Measurements from ENCODE around the gene LRIT2.
A peak's percentile ranks its signal among the peaks of the same experiment; 100 is the strongest.
"Not testable (repeated sequence)": the region's sequence is repeated elsewhere in the genome, so short reads cannot be mapped to it uniquely, and the experiment has no call there.

LRIT2 gene

GRCh38 chr10:84177541-84178141, 47.7 kb downstream of the LRIT2 start:
- peak; percentile 61 for DNase-seq (ENCODE audit: low spot score)
- Histone ChIP-seq H3K4me3 (no peak overlapping the region), H3K27ac (no peak overlapping the region)
- no peak for TF ChIP-seq CTCF (IDR thresholded peaks at IDR 0.05)

GRCh38 chr10:84176836-84177474, 48.4 kb downstream of the LRIT2 start:
- no peak for TF ChIP-seq CTCF (IDR thresholded peaks at IDR 0.05)
- no peak overlapping the region for H3K4me3 ChIP-seq
- no peak overlapping the region for H3K27ac ChIP-seq
- DNase-seq (ENCODE audit: low spot score), result peak; percentile 31

GRCh38 chr10:84176351-84176750, 49.0 kb downstream of the LRIT2 start:
- no peak for TF ChIP-seq CTCF (IDR thresholded peaks at IDR 0.05)
- DNase-seq (ENCODE audit: low spot score), result peak; percentile 58
- Histone ChIP-seq H3K27ac (no peak overlapping the region), H3K4me3 (no peak overlapping the region)

- peak; percentile 49 for DNase-seq (ENCODE audit: low spot score)
- Histone ChIP-seq H3K27ac (no peak overlapping the region), H3K4me3 (no peak overlapping the region)
- no peak for TF ChIP-seq CTCF (IDR thresholded peaks at IDR 0.05)
Observed at GRCh38 chr10:84175436-84175835, 49.9 kb downstream of the LRIT2 start.

- no peak for TF ChIP-seq CTCF (IDR thresholded peaks at IDR 0.05)
- DNase-seq (ENCODE audit: low spot score), result no peak
- Histone ChIP-seq H3K4me3 (no peak within 1 kb of the TSS), H3K27ac (no peak within 1 kb of the TSS)
Observed at GRCh38 chr10:84173501-84173929, 51.8 kb downstream of the LRIT2 start, which contains the start of gene GPR15LG. GPR15LG (plus strand) TSS chr10:84173801; CDS start chr10:84173852, 51 bp downstream.

- Histone ChIP-seq H3K4me3 (no peak overlapping the region), H3K27ac (no peak overlapping the region)
- TF ChIP-seq CTCF (IDR thresholded peaks at IDR 0.05), result no peak
- DNase-seq (ENCODE audit: low spot score), result no peak
Observed at GRCh38 chr10:84172467-84173356, 52.6 kb downstream of the LRIT2 start.

- not testable (repeated sequence) for H3K4me3 ChIP-seq; H3K27ac ChIP-seq; DNase-seq (ENCODE audit: low spot score)
Observed at GRCh38 chr10:84171700-84172466, 53.5 kb downstream of the LRIT2 start.

GRCh38 chr10:84171237-84171636, 54.1 kb downstream of the LRIT2 start:
- H3K4me3 ChIP-seq; DNase-seq (ENCODE audit: low spot score); H3K27ac ChIP-seq: not testable (repeated sequence)

Data from coronary artery (tissue), 2 donors.